Prostate gland (tissue), 2 donors: Measurements from ENCODE around the gene ROBO1. TPM values are rescaled to one million over a fixed set of nuclear protein-coding genes. Genes with fewer than 3 reads are reported as not detected.

Experiments
- DNase-seq: peaks from one replicate; pipeline ENCODE4 v3.0.0-alpha.2; 2019; ENCODE audit warnings: low spot score
- H3K27ac ChIP-seq, 2 donors: fragments of 200-600 bp; sonication (generic); 2 replicates each; pipeline ENCODE4 v1.5.1; 2017 to 2019
- H3K27me3 ChIP-seq: fragments of 200-600 bp; sonication (generic); replicated peaks from 2 replicates; pipeline ENCODE4 v1.5.1; 2019; ENCODE audit not compliant: insufficient read depth
- H3K36me3 ChIP-seq, 2 donors: fragments of 200-600 bp; sonication (generic); 1 replicate in 1 of 2; 2 replicates in 1 of 2; pipeline versions ENCODE4 v1.5.1 to v1.8.1; 2017 to 2019
- H3K4me1 ChIP-seq: fragments of 200-600 bp; sonication (generic); replicated peaks from 2 replicates; pipeline ENCODE4 v1.5.1; 2019
- H3K4me3 ChIP-seq, 2 donors: fragments of 200-600 bp; sonication (generic); 2 replicates each; pipeline ENCODE4 v1.5.1; 2017 to 2019
- H3K9me3 ChIP-seq: fragments of 200-600 bp; sonication (generic); 2 replicates; pipeline ENCODE4 v1.5.1; 2017
- CTCF ChIP-seq, 4 experiments: fragments of 200-600 bp in 2 of 4; fragments of 450-650 bp in 2 of 4; sonication (generic) in 2 of 4; IDR thresholded peaks; 1 replicate in 3 of 4; 2 replicates in 1 of 4; pipeline ENCODE4 v1.5.1; 2016 to 2019; ENCODE audit warnings: antibody characterized with exemption in 4 of 4, mild to moderate bottlenecking in 2 of 4, moderate library complexity in 2 of 4
- POLR2A ChIP-seq: fragments of 450-650 bp; IDR thresholded peaks from one replicate; pipeline ENCODE4 v1.6.1; 2016; ENCODE audit warnings: antibody characterized with exemption, mild to moderate bottlenecking
- POLR2AphosphoS5 ChIP-seq: sonication (generic); formaldehyde crosslinking; IDR thresholded peaks from one replicate; pipeline ENCODE4 v1.6.1; 2017; ENCODE audit warnings: antibody characterized with exemption
- WGBS: methylation state at CpG from one replicate; pipeline ENCODE4 v1.1.5; 2018; 5-methylcytosine and 5-hydroxymethylcytosine counted together
- intact Hi-C: fragments of 100-400 bp; cut with DNase I; formaldehyde crosslinking; loops from one replicate; pipeline ENCODE4 v1.14.2; 2022
- total RNA-seq, 2 donors: library from RNA; depleted of rRNA; stranded (reverse); fragments of >200 nt; gene quantifications; one replicate each; pipeline ENCODE4 v1.1.0, GENCODE V29; 2016

The ROBO1 gene
- total RNA-seq, 2 donors from 2014 or later = 37.6 to 50.8 TPM

GRCh38 chr3:79396595-79396994 lies 371.2 kb downstream of the ROBO1 start:
- Histone ChIP-seq H3K9me3 (no peaks in the 10 kb centered on the region), H3K36me3 (no peaks in the 10 kb centered on the region), H3K27ac (no peak overlapping the region), H3K4me3 (no peak overlapping the region), H3K4me1 (no peaks in the 10 kb centered on the region), H3K27me3 (no peaks in the 10 kb centered on the region)
- TF ChIP-seq POLR2A (no peak), CTCF (IDR thresholded peaks at IDR 0.05) (no peak), POLR2AphosphoS5 (no peak)
- intact Hi-C loops = no loop called here
- WGBS = 90% methylated on average over 2 of the region's 2 CpGs
- no peak for DNase-seq

GRCh38 chr3:79392479-79392878 lies 375.3 kb downstream of the ROBO1 start:
- Histone ChIP-seq H3K4me1 (no peaks in the 10 kb centered on the region), H3K27ac (no peak overlapping the region), H3K4me3 (no peak overlapping the region), H3K27me3 (no peaks in the 10 kb centered on the region), H3K9me3 (no peaks in the 10 kb centered on the region), H3K36me3 (no peaks in the 10 kb centered on the region)
- DNase-seq = no peak
- intact Hi-C loops = no loop called here
- 93% methylated on average over 1 of the region's 1 CpG for WGBS
- TF ChIP-seq POLR2AphosphoS5 = no peak
- TF ChIP-seq POLR2A = no peak
- TF ChIP-seq CTCF (IDR thresholded peaks at IDR 0.05) = no peak

GRCh38 chr3:79390352-79390751 lies 377.4 kb downstream of the ROBO1 start:
- Histone ChIP-seq H3K27ac (no peak overlapping the region), H3K9me3 (no peaks in the 10 kb centered on the region), H3K36me3 (no peaks in the 10 kb centered on the region), H3K27me3 (no peaks in the 10 kb centered on the region), H3K4me1 (no peaks in the 10 kb centered on the region), H3K4me3 (no peak overlapping the region)
- no peak for DNase-seq
- intact Hi-C loops = no loop called here
- TF ChIP-seq CTCF (IDR thresholded peaks at IDR 0.05) (no peak), POLR2A (no peak), POLR2AphosphoS5 (no peak)
- WGBS = 86% methylated on average over 2 of the region's 2 CpGs

GRCh38 chr3:79385211-79385610 lies 382.6 kb downstream of the ROBO1 start:
- H3K27ac ChIP-seq = no peak overlapping the region
- WGBS = 95% methylated on average over 3 of the region's 3 CpGs
- no peaks in the 10 kb centered on the region for H3K9me3 ChIP-seq
- H3K4me3 ChIP-seq = no peak overlapping the region
- H3K4me1 ChIP-seq = no peaks in the 10 kb centered on the region
- no peaks in the 10 kb centered on the region for H3K27me3 ChIP-seq
- DNase-seq = no peak
- no peak for TF ChIP-seq POLR2AphosphoS5
- intact Hi-C loops = no loop called here
- H3K36me3 ChIP-seq = no peaks in the 10 kb centered on the region

- TF ChIP-seq CTCF (IDR thresholded peaks at IDR 0.05) (no peak), POLR2AphosphoS5 (no peak), POLR2A (no peak)
- Histone ChIP-seq H3K4me3 (no peak overlapping the region), H3K4me1 (no peaks in the 10 kb centered on the region), H3K36me3 (no peaks in the 10 kb centered on the region), H3K9me3 (no peaks in the 10 kb centered on the region), H3K27me3 (no peaks in the 10 kb centered on the region), H3K27ac (no peak overlapping the region)
- 23% methylated on average over 3 of the region's 3 CpGs for WGBS
- intact Hi-C loops = no loop called here
- no peak for DNase-seq
Measured at GRCh38 chr3:79383402-79384012, 384.3 kb downstream of the ROBO1 start.
